Stomach (tissue), 9 donors: ENCODE results near the gene FDCSP. TPM values are rescaled to one million over a fixed set of nuclear protein-coding genes. Genes with fewer than 3 reads are reported as not detected.
"Not testable (repeated sequence)": the region's sequence is repeated elsewhere in the genome, so short reads cannot be mapped to it uniquely, and the experiment has no call there.

Experiments
- DNase-seq, 2 donors: peaks; one replicate each; pipeline versions ENCODE4 v3.0.0 to v3.0.0-alpha.2; 2013 to 2019
- H3K27ac ChIP-seq, 5 donors: fragments of 200-600 bp in 4 of 5; sonication (generic) in 4 of 5; one replicate each; pipeline ENCODE4 v1.5.1; 2013 to 2019; ENCODE audit warnings: mild to moderate bottlenecking in 1 of 5, moderate library complexity in 1 of 5
- H3K27me3 ChIP-seq, 3 donors: fragments of 200-600 bp; sonication (generic); one replicate each; pipeline ENCODE4 v1.5.1; 2017 to 2019; ENCODE audit warnings: mixed run types in 1 of 3
- H3K36me3 ChIP-seq, 4 donors: fragments of 200-600 bp; sonication (generic); 1 replicate in 3 of 4; 2 replicates in 1 of 4; pipeline ENCODE4 v1.5.1; 2016 to 2019
- H3K4me1 ChIP-seq, 4 donors: fragments of 200-600 bp; sonication (generic); one replicate each; pipeline ENCODE4 v1.5.1; 2016 to 2019
- H3K4me3 ChIP-seq, 4 donors: fragments of 200-600 bp; sonication (generic) in 3 of 4; one replicate each; pipeline ENCODE4 v1.5.1; 2016 to 2019; ENCODE audit warnings: mild to moderate bottlenecking in 1 of 4
- H3K9me3 ChIP-seq, 4 donors: fragments of 200-600 bp; sonication (generic); one replicate each; pipeline ENCODE4 v1.5.1; 2016 to 2019
- EP300 ChIP-seq: sonication (generic); formaldehyde crosslinking; IDR thresholded peaks from one replicate; pipeline ENCODE4 v1.6.1; 2017; ENCODE audit warnings: antibody characterized with exemption
- POLR2A ChIP-seq, 4 donors: fragments of 450-650 bp; IDR thresholded peaks; one replicate each; pipeline ENCODE4 v1.6.1; 2016; ENCODE audit warnings: antibody characterized with exemption in 4 of 4, control low read depth in 2 of 4, mild to moderate bottlenecking in 1 of 4, moderate library complexity in 1 of 4
- POLR2AphosphoS5 ChIP-seq, 3 donors: sonication (generic); formaldehyde crosslinking; IDR thresholded peaks; one replicate each; pipeline ENCODE4 v1.6.1; 2016; ENCODE audit warnings: antibody characterized with exemption in 3 of 3
- WGBS, 5 donors: extraction: QIAGEN DNeasy Blood & Tissue Kit in 3 of 5; methylation state at CpG; one replicate each; pipeline versions ENCODE4 v1.1.5 to v1.1.7; 2013 to 2018; 5-methylcytosine and 5-hydroxymethylcytosine counted together
- intact Hi-C: fragments of 100-400 bp; cut with DNase I; formaldehyde crosslinking; loops from one replicate; pipeline ENCODE4 v1.15.1; 2023; ENCODE audit warnings: low total_unique reads
- polyA plus RNA-seq, 3 donors: library from polyadenylated mRNA; stranded (reverse); fragments of 200-250 nt; gene quantifications; one replicate each; pipeline ENCODE4 v1.2.3, GENCODE V29; 2013
- total RNA-seq, 5 donors: library from RNA; depleted of rRNA; stranded (reverse); fragments of >200 nt; gene quantifications; one replicate each; pipeline versions ENCODE4 v1.1.0 to v1.2.3, GENCODE V29; 2014 to 2016
- TF ChIP-seq, protein P1 (sequence below), 7 experiments: fragments of 450-650 bp in 4 of 7; fragments of 200-600 bp in 3 of 7; sonication (generic) in 3 of 7; IDR thresholded peaks; one replicate each; pipeline ENCODE4 v1.5.1; 2016 to 2019; ENCODE audit warnings: antibody characterized with exemption in 7 of 7, control low read depth in 2 of 7, mild to moderate bottlenecking in 1 of 7
- donor health status: healthy with polysubstance abuse.
- donor health status: Bipolar disorder and iron deficiency.
- donor health status: healthy.

The FDCSP gene
- total and polyA plus RNA-seq, 8 donors: 46.5 TPM; not detected in 7

DNA sequence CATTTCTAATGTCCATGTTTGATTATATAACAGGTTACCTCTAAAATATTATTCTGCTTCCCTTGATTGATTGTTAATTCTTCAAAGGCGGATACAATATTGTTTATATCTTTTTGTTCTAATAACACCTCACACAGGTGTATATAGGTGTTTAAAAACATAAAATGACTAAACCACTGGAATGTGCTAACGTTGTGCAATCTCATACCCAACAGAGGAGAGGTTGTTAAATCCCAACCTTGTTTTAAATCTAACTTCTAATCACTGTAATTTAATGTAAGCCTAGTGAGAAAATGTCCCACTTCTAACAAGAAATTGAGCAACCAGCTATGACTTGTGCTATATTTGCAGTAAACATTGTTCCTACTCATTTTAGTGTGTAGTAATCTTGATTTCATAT lies 29.1 kb upstream of the FDCSP start:
- no peak overlapping the region for H3K4me3 ChIP-seq
- WGBS, 5 donors: 48 to 62% (median 54%) methylated on average over 2 of the region's 2 CpGs
- intact Hi-C loops: no loop called here
- H3K9me3 ChIP-seq: no peaks in the 10 kb centered on the region
- H3K36me3 ChIP-seq: no peaks in the 10 kb centered on the region
- no peak for DNase-seq
- no peaks in the 10 kb centered on the region for H3K27me3 ChIP-seq
- TF ChIP-seq POLR2AphosphoS5 (IDR thresholded peaks at IDR 0.05) (no peak), EP300 (no peak), POLR2A (IDR thresholded peaks at IDR 0.05) (no peak)
- TF ChIP-seq, protein P1, sequence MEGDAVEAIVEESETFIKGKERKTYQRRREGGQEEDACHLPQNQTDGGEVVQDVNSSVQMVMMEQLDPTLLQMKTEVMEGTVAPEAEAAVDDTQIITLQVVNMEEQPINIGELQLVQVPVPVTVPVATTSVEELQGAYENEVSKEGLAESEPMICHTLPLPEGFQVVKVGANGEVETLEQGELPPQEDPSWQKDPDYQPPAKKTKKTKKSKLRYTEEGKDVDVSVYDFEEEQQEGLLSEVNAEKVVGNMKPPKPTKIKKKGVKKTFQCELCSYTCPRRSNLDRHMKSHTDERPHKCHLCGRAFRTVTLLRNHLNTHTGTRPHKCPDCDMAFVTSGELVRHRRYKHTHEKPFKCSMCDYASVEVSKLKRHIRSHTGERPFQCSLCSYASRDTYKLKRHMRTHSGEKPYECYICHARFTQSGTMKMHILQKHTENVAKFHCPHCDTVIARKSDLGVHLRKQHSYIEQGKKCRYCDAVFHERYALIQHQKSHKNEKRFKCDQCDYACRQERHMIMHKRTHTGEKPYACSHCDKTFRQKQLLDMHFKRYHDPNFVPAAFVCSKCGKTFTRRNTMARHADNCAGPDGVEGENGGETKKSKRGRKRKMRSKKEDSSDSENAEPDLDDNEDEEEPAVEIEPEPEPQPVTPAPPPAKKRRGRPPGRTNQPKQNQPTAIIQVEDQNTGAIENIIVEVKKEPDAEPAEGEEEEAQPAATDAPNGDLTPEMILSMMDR (IDR thresholded peaks at IDR 0.05): no peak
- H3K27ac ChIP-seq: no peak overlapping the region
- H3K4me1 ChIP-seq: peaks cover 5 to 19% (median 7%) of the 10 kb centered on the region in 4 donors

DNA sequence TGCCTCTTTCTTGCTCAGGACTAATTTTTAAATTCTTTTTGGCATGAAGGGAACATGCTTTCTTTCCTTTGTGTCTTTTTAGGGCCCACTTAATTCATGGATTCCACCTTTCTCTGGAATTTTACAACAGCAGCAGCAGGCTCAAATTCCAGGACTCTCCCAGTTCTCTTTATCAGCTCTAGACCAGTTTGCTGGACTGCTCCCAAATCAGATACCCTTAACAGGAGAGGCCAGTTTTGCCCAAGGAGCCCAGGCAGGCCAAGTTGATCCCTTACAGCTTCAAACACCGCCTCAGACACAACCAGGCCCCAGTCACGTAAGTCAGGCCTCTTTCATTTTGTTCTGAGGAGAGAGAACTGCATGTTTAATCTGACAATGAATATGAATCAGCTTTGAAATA lies 28.1 kb upstream of the FDCSP start:
- TF ChIP-seq POLR2AphosphoS5 (IDR thresholded peaks at IDR 0.05): peak in 2 of 3 donors; percentile 27 to 57
- TF ChIP-seq POLR2A (IDR thresholded peaks at IDR 0.05): no peak
- no peak for TF ChIP-seq EP300
- peak; percentile 83 to 86 for DNase-seq
- Histone ChIP-seq H3K36me3 (no peaks in the 10 kb centered on the region), H3K4me3 (no peak overlapping the region), H3K4me1 (peaks cover 5 to 19% (median 7%) of the 10 kb centered on the region in 4 donors), H3K27me3 (no peaks in the 10 kb centered on the region), H3K27ac (peak overlapping the region in 3 of 5 donors; percentile 18 to 62 (median 40)), H3K9me3 (no peaks in the 10 kb centered on the region)
- WGBS, 5 donors: 24 to 41% (median 35%) methylated on average over 2 of the region's 2 CpGs
- intact Hi-C loops: no loop called here

GRCh38 chr4:70203601-70204000 lies 22.3 kb upstream of the FDCSP start:
- H3K27me3 ChIP-seq: no peaks in the 10 kb centered on the region
- no peak for TF ChIP-seq EP300
- TF ChIP-seq, protein P1 (IDR thresholded peaks at IDR 0.05): no peak
- TF ChIP-seq POLR2AphosphoS5 (IDR thresholded peaks at IDR 0.05): no peak
- TF ChIP-seq POLR2A (IDR thresholded peaks at IDR 0.05): no peak
- no peak overlapping the region for H3K4me3 ChIP-seq
- 16 to 43% (median 33%) methylated on average over 1 of the region's 1 CpG for WGBS, 5 donors
- intact Hi-C loops: no loop called here
- no peaks in the 10 kb centered on the region for H3K36me3 ChIP-seq
- H3K9me3 ChIP-seq: no peaks in the 10 kb centered on the region
- H3K4me1 ChIP-seq: peaks cover 2 to 6% (median 3%) of the 10 kb centered on the region in 4 donors
- no peak overlapping the region for H3K27ac ChIP-seq
- DNase-seq: peak in 1 of 2 donors; percentile 23

GRCh38 chr4:70212752-70213151 lies 13.2 kb upstream of the FDCSP start:
- H3K4me3 ChIP-seq, H3K27me3 ChIP-seq, intact Hi-C loops, H3K4me1 ChIP-seq, DNase-seq, H3K27ac ChIP-seq, H3K36me3 ChIP-seq, H3K9me3 ChIP-seq: not testable (repeated sequence)
- WGBS, 5 donors: 47 to 69% (median 49%) methylated on average over 4 of the region's 4 CpGs

- H3K4me3 ChIP-seq, intact Hi-C loops, H3K4me1 ChIP-seq, H3K9me3 ChIP-seq, H3K27me3 ChIP-seq, H3K36me3 ChIP-seq, DNase-seq, H3K27ac ChIP-seq: not testable (repeated sequence)
These were observed 9.8 kb upstream of the FDCSP start for GRCh38 chr4:70216109-70216508.

GRCh38 chr4:70216550-70216949 lies 9.4 kb upstream of the FDCSP start:
- H3K4me1 ChIP-seq, H3K4me3 ChIP-seq, H3K27me3 ChIP-seq, DNase-seq, intact Hi-C loops, H3K27ac ChIP-seq, H3K36me3 ChIP-seq, H3K9me3 ChIP-seq: not testable (repeated sequence)
- 96 to 100% (median 98%) methylated on average over 1 of the region's 1 CpG for WGBS, 5 donors

- H3K4me1 ChIP-seq, intact Hi-C loops, H3K27me3 ChIP-seq, DNase-seq, H3K27ac ChIP-seq, H3K9me3 ChIP-seq, H3K36me3 ChIP-seq, H3K4me3 ChIP-seq: not testable (repeated sequence)
- WGBS, 5 donors: 92 to 95% (median 94%) methylated on average over 3 of the region's 3 CpGs
These were observed 4.5 kb upstream of the FDCSP start for GRCh38 chr4:70221389-70221788.

DNA sequence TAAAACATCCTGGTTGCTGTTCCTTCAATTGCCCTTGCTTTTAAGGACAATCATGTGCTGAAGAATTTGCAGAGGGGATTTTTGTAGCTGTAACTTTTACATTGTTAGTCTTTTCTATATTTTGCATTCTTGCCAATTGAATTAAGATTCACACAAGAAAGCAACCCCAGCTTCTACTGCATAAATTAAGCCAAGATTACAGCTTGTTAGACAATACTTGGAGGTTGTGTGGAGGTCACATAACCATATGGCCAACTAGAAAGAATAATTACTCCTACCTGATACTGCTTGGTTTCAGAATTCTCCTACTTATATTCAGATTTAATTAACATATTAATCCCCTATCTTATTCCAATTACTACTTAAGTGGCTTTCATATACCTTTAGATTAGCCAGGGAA lies 4.1 kb upstream of the FDCSP start:
- H3K4me3 ChIP-seq, H3K27me3 ChIP-seq, DNase-seq, intact Hi-C loops, H3K9me3 ChIP-seq, H3K36me3 ChIP-seq, H3K4me1 ChIP-seq, H3K27ac ChIP-seq: not testable (repeated sequence)
